Right ventricle myocardium inferior (tissue), 1 donor: ENCODE results near the gene DNAJC30. TPM values are rescaled to one million over a fixed set of nuclear protein-coding genes. Genes with fewer than 3 reads are reported as not detected.

Experiments used
- ATAC-seq: fragments of 200-7000 bp; cut with Tn5 transposase; one replicate; pipeline ENCODE4 v1.9.1; 2020; ENCODE audit warnings: mild to moderate bottlenecking, moderate library complexity
- DNase-seq: peaks from one replicate; pipeline ENCODE4 v3.0.0; 2021; ENCODE audit errors: missing footprints
- intact Hi-C: fragments of 100-400 bp; cut with DNase I; formaldehyde crosslinking; loops from one replicate; pipeline ENCODE4 v1.11.0; 2022
- microRNA-seq: library from miRNA; unstranded; fragments of <30 nt; microRNA quantifications from one replicate; pipeline ENCODE4 v1.2.0, GENCODE V29; 2020
- total RNA-seq: library from RNA; stranded (reverse); fragmentation: NEBNext Ultra II Directional; extraction: Animal tissue kit (Norgen Biotek cat#: 25700); gene quantifications from one replicate; pipeline ENCODE4 v1.2.1, GENCODE V29; 2021
- donor health status: DM: no; HTN: yes; CAD: no; lungs with severe emphysema.

DNAJC30 gene
- total RNA-seq, 1 donor from 2014 or later, result 13.8 TPM

DNA sequence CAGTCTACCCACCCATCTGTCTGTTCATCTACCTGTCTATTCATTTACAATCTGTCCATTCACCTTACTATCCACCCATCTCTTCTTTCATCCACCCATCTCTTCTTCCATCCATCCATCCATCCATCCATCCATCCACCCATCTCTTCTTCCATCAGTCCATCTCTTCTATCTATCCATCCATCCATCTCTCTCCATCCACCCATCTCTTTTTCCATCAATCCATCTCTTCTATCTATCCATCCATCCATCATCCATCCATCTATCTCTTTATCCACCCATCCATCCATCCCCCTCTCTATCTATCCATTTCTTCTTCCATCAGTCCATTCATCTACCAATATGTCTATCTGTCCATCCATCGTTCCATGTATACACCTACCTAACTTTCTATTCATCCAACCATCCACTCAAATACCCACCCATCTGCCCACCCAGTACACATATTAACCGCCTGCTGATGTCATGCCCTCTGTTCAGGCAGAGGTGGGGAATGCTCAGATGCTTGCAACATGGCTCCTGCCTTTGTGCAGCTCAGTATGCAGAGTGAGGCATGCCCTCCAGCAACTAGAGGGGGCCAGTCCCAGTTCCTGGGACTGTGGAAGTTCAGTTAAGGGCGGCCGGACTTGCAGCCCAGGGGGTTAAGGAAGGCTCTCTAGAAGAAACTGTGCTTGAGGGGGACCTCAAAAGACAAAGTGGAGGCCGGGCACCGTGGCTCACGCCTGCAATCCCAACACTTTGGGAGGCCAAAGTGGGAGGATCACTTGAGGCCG lies 47.6 kb downstream of the DNAJC30 start:
- DNase-seq (peak; percentile 50), ATAC-seq (no peak)
- intact Hi-C loops, result no loop called here

DNA sequence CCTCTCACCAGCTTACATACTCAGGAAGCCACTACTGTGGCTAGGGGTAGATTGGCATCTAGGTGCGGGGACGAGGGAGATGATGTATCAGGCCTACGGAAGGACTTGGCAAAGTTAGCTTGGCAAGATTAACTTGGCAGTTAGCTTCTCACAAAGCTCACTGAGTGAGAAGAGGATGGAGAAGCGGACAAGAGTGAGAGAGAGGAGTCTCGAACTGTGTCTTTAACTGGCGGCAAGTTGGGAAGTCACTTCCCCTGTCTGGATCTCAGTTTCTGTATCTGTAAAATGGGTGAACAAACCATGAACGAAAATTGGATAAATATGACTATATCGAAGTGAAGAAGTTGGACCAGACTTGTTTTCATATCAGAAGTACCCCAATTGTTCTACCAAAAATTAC lies 49.4 kb downstream of the DNAJC30 start:
- no peak for DNase-seq
- ATAC-seq, result no peak
- intact Hi-C loops, result no loop called here

DNA sequence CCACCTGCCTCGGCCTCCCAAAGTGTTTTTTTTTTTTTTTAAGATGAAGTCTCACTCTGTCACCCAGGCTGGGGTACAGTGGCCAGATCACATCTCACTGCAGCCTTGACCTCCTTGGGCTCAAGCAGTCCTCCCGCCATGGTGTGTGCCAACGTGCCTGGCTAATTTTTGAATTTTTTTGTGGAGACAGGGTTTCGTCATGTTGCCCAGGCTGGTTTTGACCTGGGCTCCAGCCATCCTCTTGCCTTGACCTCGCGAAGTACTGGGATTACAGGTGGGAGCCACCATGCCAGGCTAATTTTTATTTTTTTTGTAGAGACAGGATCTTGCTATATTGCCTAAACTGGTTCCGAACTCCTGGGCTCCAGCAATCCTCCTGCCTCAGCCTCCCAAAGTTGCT lies 49.9 kb downstream of the DNAJC30 start:
- intact Hi-C loops, result no loop called here
- DNase-seq (no peak), ATAC-seq (no peak)

DNA sequence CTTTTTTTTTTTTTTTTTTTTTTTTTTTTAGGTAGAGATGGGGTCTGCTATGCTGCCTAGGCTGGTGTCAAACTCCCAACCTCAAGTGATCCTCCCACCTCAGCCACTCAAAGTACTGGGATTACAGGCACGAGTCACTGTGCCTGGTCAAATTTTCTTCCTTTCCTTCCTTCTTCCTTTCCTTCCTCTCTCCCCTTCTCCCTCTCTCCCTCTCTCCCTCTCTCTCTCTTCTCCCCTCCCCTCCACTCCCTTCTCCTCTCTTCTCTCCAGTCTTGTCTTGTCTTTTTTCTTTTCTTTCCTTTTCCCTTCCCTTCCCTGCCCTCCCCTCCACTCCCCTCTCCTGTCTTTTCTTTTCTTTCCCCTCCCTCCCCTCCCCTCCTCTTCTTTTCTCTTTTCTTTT lies 51.7 kb downstream of the DNAJC30 start:
- ATAC-seq (no peak), DNase-seq (no peak)
- intact Hi-C loops, result no loop called here

Small RNAs within 50 kb of the gene (microRNA-seq; reads per million reads assigned to microRNA genes)
- gene MIR4284, result not detected

Other genes with a start within 250 kb of the DNAJC30 start
- gene FZD9, start 249.7 kb downstream of the DNAJC30 start, total RNA-seq, result 0.46 TPM
- 40.9 TPM for gene BAZ1B, start 161.2 kb downstream of the DNAJC30 start, total RNA-seq
- 71.5 TPM for gene BCL7B, start 125.8 kb downstream of the DNAJC30 start, total RNA-seq
- gene TBL2, start 104.9 kb downstream of the DNAJC30 start, total RNA-seq, result 10.4 TPM
- 6.4 TPM for gene MLXIPL, start 58.9 kb downstream of the DNAJC30 start, total RNA-seq
- 3.0 TPM for gene VPS37D, start 15.6 kb downstream of the DNAJC30 start, total RNA-seq
- 81.1 TPM for gene BUD23, start 144 bp upstream of the DNAJC30 start, total RNA-seq
- 1.6 TPM for gene STX1A, start 36.2 kb upstream of the DNAJC30 start, total RNA-seq
- 21.5 TPM for gene ABHD11, start 55.3 kb upstream of the DNAJC30 start, total RNA-seq
- gene CLDN3, start 86.8 kb upstream of the DNAJC30 start, total RNA-seq, result not detected
- gene CLDN4, start 147.5 kb upstream of the DNAJC30 start, total RNA-seq, result not detected
- gene METTL27, start 159.1 kb upstream of the DNAJC30 start, total RNA-seq, result 0.27 TPM
- gene TMEM270, start 177.7 kb upstream of the DNAJC30 start, total RNA-seq, result not detected